HG03039 (cell line): ENCODE data around the gene SPPL3.
"Not testable (repeated sequence)": the region's sequence is repeated elsewhere in the genome, so short reads cannot be mapped to it uniquely, and the experiment has no call there.

Source experiments
- ATAC-seq: cut with Tn5 transposase; IDR thresholded peaks from one replicate; pipeline ENCODE4 v1.9.1; 2021; ENCODE audit warnings: mild to moderate bottlenecking, moderate library complexity; ENCODE audit not compliant: unreplicated experiment

Gene SPPL3

DNA sequence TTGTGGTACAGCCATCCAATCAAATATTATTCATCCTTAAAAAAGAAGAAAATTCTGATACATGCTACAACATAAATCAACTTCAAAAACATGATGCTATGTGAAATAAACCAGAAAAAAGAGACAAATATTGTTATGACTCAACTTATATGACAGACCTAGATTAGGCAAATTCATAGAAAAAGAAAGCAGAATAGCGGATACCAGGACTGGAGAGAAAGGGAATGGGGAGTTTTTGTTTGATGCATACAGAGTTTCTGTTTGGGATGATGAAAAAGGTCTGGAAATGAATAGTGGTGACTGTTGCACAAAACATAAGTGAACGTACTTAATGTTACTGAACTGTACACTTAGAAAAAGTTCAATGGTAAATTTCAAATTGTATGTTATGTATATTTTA is 82.3 kb downstream of the SPPL3 start:
- no peak for ATAC-seq

DNA sequence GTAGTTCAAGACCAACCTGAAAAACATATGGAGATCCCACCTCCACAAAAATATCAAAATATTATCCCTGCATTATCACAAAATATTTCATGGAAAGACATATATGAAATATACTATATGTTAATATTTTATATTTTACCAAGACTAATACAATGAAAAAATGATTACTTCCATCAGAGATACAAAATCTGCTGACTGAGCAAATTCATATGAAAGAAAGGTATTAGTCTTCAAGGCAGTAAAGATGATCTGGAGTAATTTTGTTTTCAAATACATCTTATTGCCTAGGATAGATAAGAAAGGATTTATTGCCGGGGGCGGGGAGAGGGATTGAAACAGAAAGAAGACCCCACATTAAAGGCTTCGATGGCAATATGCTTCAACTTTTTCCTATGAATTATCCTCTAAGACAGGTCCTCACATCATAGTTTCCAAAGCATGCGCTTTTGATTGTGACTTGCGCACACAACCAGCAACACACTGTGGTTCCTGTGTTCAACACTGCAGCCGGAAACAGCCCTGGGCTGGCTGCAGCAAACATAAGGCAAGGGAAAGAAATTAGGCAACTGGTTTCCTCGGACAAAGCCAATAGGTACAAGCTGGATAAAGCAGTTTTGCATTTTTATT is 83.2 kb downstream of the SPPL3 start:
- ATAC-seq = no peak

DNA sequence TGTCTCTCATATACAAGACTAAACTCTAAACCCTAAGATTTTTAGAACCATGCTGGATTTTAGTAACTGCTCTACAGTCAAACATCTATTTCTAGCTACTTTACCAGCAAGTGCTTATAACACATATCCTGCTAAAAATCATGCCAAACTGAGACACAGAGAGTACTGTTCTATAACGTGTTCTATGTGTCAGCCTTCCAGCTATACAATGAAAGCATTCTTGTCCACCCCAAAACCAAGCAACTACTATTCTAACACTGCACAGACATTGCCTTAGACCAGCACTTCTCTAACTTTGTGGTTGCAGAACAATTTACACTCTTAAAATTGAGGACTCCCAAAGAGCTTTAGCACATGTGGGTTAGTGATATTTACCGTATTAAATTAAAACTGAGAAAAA is 85.7 kb downstream of the SPPL3 start:
- no peak for ATAC-seq

DNA sequence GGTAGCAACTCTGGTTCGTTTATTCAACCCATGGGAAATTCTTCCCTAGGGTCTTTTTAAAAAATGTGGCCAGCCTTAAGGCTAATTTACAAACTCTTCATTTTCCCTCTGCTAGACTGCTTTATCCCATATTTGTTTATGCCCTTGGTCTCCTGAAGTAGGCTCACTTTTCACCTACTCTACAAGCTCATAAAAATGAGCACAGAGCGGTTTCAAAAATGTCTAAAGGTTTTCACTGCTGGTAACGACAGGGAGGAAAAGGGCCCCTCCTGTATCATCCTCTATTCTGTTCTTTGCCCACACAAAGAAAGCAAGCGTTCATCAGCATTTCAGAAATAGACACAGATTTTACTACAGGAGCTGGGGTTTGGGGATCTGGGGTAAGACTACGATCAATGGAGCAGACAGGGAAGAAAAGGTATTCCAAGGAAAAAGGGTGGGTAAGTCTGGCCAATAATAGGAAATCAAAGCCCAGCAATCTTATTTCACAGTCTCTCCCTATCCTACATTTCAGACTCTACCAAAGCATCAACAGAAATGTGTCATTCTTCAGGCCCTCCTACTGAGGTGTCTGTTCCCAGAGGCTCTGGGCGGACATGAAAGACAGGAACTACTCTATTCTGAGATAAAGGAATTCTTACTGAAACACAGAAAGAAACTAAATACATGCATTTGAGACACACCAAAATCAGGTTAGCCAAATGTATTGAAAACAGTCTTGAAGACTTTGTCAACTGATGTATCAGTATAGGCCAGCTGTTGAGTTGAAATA is 86.4 kb downstream of the SPPL3 start:
- ATAC-seq = no peak

DNA sequence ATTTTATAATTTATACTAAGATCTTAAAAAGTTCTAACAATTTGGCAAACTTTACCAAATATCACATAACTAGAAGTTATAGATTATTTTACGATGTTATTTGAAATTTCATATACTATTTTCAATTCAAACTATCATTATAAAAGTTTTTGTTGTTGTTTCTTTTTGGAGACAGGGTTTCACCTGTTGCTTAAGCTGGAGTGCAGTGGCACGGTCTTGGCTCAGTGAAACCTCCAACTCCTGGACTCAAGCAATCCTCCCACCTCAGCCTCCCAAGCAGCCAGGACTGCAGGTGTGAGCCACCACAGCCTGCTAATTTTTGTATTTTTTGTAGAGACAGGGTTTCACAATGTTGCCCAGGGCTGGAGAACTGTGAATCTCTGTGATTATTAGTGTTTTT is 87.8 kb downstream of the SPPL3 start:
- ATAC-seq = no peak

DNA sequence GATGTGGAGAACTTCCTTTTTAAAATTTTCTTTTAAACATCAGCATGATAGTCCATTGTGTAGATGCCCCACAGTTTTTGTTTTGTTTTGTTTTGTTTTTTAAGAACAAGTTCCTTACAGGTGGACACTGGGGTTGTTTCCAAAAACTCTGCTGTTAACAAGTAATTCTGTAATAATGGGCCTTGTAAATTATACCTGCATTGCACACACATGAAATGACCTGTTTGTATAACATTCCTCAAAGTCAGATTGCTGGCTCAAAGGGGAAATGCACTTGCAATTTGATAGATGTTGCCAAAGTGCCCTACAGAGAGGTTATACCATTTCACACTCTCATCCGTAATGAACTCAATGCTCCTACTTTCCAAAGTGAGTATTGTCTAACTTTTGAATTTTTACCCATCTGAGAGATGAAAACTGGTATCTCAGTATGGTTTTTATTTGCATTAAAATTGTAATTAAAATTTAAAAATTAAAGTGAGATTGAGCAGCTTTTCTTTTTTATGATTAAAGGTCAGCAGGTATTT is 89.2 kb downstream of the SPPL3 start:
- no peak for ATAC-seq

DNA sequence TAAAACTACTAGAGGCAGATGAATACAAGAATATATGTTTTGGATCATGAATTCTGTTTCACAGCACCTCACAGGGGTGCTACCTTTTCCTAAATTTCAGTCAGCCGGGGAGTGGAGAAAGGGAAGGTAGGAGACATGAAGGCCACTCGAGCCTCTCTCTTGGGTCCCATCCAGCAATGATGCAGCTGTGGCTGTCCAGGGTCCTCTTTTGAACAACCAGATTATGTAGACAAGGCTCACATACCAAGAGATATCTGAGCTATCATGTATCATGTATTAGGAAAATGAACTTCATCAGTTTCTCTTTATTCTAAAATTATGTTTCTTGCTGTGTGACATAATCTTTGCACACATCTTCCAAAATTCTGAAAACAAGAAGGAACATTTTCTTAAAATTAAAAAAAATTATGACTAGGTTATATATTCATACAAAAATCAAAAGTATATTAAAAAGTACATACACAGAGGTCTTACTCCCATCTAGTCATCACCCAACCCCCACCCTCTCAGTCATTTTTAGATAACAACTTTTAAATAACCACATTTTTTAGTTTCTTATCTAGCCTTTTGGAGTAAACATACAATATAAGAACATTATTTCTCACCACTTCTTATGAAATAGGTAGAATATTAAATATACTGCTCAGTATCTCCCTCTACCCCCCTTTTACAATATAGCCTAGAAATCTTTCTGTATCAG is 89.8 kb downstream of the SPPL3 start:
- ATAC-seq = no peak

DNA sequence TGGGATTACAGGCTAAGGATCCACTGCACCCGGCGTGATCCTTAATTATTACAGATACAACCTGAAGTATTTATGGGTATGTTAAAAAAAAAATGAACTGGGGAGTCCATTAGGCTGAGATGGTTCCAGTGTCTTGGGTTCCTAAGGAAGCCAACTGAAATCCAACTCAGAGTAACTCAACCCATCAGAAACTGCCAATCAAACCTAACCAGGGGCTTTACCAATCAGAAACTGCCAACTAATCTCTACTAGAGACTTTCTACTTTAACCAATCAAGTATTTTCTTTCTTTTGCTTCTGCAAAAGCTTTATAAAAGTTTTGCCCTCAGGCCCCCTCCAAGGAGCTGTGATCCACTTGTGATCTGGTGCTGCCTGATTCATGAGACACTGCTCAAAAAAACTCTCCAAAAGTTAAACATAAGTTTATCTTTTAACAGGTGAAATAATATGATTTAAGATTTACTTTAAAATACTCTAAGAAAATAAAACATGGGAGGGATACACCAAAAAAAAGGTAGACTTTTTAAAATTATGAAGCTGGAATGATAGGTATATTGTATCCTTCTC is 90.5 kb downstream of the SPPL3 start:
- no peak for ATAC-seq

DNA sequence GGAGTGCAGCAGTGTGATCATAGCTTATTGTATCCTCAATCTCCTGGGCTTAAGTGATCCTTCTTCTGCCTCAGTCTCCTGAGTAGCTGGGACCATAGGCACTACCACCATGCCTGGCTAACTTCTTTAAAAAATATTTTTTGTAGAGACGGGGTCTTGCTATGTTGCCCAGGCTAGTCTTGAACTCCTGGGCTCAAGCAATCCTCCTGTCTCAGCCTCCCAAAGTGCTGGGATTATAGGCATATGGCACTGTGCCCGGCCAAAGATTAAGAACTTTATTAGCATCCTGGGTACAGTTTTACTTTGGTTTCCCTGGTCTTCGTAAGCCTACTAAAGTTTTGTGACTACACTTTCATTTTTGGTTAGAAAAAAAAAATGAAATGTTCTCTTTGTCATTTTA is 94.1 kb downstream of the SPPL3 start:
- no peak for ATAC-seq

DNA sequence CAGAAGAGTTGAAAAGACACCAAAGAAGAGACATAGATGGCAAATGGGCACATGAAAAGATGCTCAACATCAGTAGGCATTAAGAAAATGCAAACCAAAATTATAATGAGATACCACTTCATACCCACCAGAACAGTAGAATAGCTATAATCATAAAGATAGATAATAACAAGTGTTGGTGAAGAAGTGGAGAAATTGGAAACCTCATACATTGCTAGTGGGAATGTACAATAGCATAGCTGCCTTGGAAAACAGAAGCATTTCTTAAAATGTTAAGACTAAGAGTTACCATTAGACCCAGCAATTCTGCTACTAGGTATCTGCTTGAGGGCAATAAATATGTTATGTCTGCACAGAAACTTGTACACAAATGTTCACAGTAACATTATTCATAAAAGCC is 99.7 kb downstream of the SPPL3 start:
- ATAC-seq = no peak

DNA sequence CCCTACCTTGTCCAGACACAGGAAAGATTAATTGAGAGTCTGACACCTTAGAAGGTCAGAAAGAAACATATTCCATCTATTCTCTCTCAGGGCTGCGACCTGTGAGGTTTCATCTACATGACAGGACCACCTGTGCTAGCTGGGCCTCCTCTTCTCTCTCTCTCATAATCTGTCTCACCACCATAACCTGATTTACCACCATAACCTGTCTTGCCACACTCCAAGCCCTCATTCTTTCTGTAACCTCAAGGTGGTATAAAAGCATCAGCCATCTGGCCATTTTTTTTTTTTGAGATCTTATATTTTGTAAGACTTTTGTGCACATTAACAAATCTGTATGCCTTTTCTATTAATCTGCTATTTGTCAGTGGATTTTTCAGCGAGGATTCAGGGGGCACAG is 103.0 kb downstream of the SPPL3 start:
- no peak for ATAC-seq

DNA sequence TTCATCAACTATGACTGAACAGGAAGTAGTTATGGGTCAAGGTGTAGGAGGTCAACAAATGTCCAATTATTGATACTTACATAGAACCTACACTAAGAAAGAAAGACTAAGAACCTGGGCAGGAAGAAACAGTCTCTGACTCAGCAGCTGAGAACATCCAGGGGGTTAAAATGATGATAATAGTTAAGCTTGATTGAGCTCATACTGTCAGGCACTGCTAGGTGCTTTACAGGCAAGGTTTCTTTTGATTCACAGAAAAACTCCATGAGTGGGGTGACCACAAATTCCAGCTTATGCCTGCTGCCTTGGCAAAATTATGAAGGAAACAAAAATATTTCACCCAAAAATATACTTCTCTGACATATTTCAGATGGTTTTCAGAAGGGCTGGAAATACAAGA is 103.5 kb downstream of the SPPL3 start:
- no peak for ATAC-seq

DNA sequence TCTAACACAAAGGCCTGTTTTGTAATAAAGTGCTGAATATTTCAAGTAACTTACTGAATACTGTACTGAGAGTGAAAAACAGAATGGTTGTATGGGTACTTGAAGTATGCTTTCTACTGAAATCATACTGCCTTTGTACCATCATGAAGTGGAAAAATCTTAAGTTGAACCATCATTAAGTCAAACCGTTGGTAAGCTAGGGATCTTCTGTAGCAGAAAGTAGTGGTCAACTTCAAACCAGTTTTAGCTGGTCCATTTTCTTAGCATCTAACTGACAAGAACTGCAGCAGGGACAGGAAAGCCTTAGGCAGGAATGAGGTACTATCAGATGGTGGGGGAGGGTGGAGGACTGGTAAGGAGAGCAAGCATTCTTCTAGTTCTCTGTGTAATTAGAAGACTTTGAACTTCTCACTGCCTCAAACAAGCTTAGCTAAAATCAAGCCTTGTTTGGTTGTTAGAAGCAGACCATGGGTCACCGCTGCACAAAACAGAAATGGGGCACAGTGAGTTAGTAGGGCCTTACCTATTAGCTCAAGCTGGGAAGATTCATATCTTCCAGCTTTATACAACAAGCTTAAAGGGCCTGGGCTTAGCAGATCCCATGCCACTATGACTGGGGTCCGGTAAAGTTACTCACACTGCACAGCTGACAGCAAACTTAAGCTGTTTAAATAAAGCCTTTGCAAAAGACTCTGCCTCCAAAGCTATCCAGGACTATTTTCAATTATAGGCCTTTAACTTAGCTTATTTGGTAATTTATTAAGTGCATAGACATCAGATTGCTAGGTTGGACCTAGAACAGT is 104.7 kb downstream of the SPPL3 start:
- no peak for ATAC-seq

DNA sequence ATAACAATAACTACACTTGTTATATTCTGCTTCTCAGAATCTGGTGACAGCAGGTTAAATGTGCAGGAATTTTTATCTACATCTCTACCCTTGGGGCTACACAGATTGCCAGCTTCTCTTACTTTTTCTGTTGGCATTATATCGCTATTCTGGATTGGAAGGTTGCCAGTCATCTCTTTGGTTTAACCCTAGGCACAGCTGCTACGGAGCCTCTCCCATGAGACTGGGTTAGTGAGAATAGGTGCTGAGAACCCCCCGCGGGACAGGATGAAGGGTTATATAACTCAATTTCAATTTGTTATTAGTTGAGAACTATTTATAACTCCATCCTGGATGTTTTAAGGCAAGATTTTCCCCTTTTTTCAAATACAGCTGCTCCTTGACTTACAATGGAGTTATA is 105.5 kb downstream of the SPPL3 start:
- no peak for ATAC-seq

DNA sequence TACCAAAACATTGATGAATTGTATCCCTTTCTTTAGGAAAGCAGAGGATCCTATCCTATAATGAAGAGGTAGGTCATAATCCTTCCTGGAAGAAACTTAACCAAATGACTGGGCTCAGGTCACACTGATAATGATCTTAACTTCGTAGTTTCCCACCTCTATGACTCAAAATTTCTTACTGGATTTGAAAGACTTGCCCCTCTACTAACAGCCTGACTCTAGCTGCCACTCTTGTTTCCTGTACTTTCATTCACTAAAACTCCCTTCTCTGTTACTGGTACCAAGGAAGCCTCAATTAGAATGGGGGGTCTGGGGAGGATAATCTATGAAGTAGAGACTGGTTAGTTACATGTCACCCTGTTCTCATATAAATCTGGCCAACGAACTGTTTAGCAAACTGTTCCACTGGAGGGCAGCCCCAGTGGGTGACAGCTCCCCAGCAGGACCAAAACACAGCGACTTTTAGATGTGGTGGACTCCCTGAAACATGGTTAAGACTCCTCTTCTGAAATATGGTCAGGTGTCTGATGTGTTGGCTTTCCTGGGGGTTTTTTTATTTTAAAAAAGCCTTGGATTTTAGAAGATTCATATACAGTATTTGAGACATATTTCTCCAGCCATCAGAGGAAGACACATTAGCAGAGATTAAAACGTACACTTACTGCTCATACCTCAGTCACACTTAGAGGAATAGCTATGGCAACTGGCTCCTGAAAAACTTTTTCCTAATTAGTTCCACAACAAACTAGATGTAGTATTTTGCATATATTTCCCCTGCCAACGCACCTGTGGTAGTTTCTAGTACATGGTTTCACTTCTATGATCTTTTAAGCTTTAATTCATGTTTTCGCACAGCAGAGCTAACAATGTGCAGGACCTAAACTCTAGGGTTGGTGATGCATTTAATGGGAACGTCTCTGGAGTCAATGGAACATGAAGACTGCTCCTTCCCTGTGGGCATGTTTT is 106.2 kb downstream of the SPPL3 start:
- no peak for ATAC-seq

DNA sequence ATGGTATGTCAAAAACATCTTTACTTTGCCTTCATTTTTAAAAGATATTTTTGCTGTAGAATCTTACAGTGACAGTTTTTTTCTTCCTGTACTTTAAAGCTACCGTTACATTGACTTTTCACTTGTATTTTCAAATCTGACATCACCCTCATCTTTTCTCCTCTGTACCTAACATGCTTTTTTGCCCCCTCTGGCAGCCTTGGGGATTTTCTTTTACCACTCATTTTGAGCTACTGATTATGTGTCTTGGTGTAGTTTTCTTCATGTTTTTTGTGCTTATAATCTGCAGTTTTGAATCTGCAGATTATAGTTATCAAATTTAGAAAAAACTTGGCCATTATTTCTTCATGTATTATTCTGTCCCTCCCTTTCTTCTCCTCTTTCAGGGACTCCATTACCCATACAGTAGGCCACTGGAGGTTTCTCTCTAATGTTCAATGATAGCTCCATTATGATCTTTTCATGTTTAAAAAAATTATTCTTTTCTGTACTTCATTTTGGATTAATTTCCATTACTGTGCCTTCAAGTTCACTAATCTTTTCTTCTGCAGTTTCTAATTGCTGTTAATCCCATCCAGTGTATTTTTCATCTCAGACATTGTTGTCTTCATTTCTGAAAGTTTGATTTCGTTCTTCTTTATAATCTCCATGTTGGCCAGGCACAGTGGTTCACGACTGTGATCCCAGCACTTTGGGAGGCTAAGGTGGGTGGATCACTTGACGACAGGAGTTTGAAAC is 108.5 kb downstream of the SPPL3 start:
- ATAC-seq = no peak

DNA sequence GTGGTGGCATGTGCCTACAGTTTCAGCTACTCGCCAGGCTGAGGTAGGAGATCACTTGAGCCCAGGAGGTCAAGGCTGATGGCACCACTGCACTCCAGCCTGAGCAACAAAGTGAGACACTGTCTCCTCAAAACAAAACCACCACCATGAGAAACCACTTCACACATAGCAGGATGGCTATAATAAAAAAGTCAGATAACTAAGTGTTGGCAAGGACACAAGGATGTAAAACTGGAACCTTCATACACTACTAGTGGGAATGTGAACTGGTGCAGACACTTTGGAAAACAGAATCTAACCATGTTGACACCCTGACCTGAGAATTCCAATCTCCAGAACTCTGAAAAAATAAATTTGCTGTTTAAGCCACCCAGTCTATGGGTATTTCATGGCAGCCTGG is 110.8 kb downstream of the SPPL3 start:
- ATAC-seq = no peak

DNA sequence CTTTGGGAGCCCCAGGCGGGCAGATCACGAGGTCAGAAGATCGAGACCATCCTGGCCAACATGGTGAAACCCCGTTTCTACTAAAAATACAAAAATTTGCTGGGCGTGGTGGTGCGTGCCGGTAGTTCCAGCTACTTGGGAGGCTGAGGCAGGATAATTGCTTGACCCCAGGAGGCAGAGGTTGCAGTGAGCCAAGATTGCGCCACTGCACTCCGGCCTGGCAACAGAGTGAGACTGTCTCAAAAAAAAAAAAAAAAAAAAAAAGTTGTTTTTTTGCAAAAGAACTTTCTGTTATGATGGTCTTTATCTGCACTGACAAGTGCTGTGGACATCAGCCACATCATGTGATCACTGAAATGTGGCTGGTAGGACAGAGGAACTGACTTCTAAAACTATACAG is 111.7 kb downstream of the SPPL3 start:
- ATAC-seq = not testable (repeated sequence)

DNA sequence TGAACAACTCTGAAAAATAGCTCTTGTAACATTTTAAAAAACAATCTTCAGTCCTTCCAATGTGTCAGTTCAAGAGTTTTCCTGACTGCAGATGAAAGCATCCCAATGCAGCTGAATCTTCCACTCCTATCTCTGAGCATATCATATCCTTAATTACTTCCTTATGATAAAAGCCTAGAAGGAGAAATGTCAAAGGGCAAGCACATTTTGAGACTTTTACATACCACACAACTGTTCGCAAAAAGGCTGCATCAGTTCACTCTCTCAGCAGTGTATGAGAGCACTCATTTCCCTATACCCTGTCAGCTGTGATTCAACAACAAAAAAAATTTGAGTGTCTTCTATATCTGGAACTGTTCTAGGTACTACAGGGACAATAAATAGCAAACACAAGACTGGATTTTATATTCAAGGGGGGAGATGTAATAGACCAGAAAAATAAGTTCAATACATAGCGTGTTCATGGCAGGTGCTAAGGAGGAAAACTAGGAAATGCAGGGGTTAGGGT is 112.4 kb downstream of the SPPL3 start:
- no peak for ATAC-seq
